ENCODE data around the gene CAPZB.

Gene CAPZB

GRCh38 chr1:19469004-19469403 lies 16.3 kb downstream of the CAPZB start:
- Histone ChIP-seq H3K27me3 (ENCODE audit: insufficient read depth, low read length) (no peaks in the 10 kb centered on the region), H3F3A (ENCODE audit: insufficient read depth, low read length) (no peaks in the 10 kb centered on the region), H3K9me2 (ENCODE audit: low read depth, low read length) (no peaks in the 10 kb centered on the region), H2AFZ (ENCODE audit: low read length) (no peak overlapping the region), H3K79me2 (ENCODE audit: insufficient read depth, low read length) (peaks cover 25% of the 10 kb centered on the region), H3K4me3 (ENCODE audit: low read depth, low read length, poor library complexity, severe bottlenecking) (peak overlapping the region; percentile 6), H3K9me3 (ENCODE audit: low read length) (no peaks in the 10 kb centered on the region), H3K9ac (ENCODE audit: low read length) (peak overlapping the region; percentile 7; the same call in 1 of the 2 replicates), H3K36me3 (ENCODE audit: insufficient read depth, low read length) (peaks cover 36% of the 10 kb centered on the region; the same call in 1 of the 2 replicates), H3K4me1 (ENCODE audit: insufficient read depth, low read length, severe bottlenecking) (peaks cover 42% of the 10 kb centered on the region), H3K27ac (ENCODE audit: low read depth, low read length, poor library complexity, severe bottlenecking) (peak overlapping the region; percentile 53), H3K4me2 (ENCODE audit: low read length) (peak overlapping the region; percentile 36; the same call in 1 of the 2 replicates), H4K20me1 (ENCODE audit: insufficient read depth, low read length) (no peaks in the 10 kb centered on the region)
- TF ChIP-seq EZH2 (IDR thresholded peaks at IDR 0.05; ENCODE audit: borderline replicate concordance, low read length) = no peak
- TF ChIP-seq CTCF (IDR thresholded peaks at IDR 0.05; ENCODE audit: low read length) = no peak

- H3K9me3 ChIP-seq (ENCODE audit: low read length) = no peaks in the 10 kb centered on the region
- H4K20me1 ChIP-seq (ENCODE audit: insufficient read depth, low read length) = no peaks in the 10 kb centered on the region
- H2AFZ ChIP-seq (ENCODE audit: low read length) = no peak overlapping the region
- H3F3A ChIP-seq (ENCODE audit: insufficient read depth, low read length) = no peaks in the 10 kb centered on the region
- peak overlapping the region; percentile 6 for H3K4me3 ChIP-seq (ENCODE audit: low read depth, low read length, poor library complexity, severe bottlenecking)
- H3K9ac ChIP-seq (ENCODE audit: low read length) = no peak overlapping the region; the same call in 1 of the 2 replicates
- peak overlapping the region; percentile 53 for H3K27ac ChIP-seq (ENCODE audit: low read depth, low read length, poor library complexity, severe bottlenecking)
- peaks cover 25% of the 10 kb centered on the region for H3K79me2 ChIP-seq (ENCODE audit: insufficient read depth, low read length)
- H3K9me2 ChIP-seq (ENCODE audit: low read depth, low read length) = no peaks in the 10 kb centered on the region
- H3K36me3 ChIP-seq (ENCODE audit: insufficient read depth, low read length) = peaks cover 32% of the 10 kb centered on the region; the same call in 1 of the 2 replicates
- H3K4me1 ChIP-seq (ENCODE audit: insufficient read depth, low read length, severe bottlenecking) = peaks cover 43% of the 10 kb centered on the region
- TF ChIP-seq EZH2 (IDR thresholded peaks at IDR 0.05; ENCODE audit: borderline replicate concordance, low read length) (no peak), CTCF (IDR thresholded peaks at IDR 0.05; ENCODE audit: low read length) (no peak)
- peak overlapping the region; percentile 36; the same call in 1 of the 2 replicates for H3K4me2 ChIP-seq (ENCODE audit: low read length)
- H3K27me3 ChIP-seq (ENCODE audit: insufficient read depth, low read length) = no peaks in the 10 kb centered on the region
These were observed 16.9 kb downstream of the CAPZB start for GRCh38 chr1:19468397-19468956.

DNA sequence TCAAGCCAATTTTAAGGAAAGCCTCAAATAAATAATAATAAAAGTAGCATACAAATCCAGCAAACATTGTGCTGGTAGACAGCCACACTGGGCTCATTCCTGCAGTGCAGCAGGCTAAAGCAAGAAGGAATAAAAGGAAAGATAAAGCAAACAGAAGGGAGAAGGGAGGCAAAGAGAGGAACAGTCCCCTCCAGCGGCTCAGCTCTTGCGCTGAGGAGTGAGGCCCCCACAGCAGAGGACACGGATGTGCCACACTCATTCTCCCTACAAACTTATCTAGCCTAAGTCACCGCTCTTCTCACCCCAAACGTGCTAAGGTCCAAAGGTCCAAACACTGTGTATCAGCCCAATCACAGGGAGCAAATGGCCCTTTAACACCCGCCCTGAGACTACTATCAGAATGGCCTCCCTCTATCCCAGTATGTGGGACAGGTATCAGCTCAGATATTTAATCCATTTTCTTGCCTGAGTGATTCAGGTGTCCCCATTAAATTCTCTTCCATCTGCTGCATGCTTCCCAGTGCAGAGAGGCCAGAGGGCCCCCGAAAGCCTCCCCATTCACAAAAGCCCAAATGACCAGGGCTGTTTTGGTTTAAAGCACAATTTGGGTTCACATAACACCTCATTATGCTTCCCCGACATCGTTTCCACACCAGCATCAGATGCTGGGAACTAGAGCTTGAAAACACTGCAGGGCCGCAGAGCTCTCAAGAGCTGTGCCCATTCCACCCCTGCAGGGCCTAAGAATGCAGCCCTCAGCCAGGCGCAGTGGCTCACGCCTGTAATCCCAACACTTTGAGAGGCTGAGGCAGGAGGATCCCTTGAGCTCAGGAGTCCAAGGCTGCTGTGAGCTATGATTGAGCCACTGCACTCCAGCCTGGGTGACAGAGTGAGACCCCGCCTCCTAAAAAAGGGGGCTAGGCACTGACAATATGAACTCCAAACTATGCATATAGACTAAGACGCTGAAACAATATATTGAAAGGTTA lies 17.8 kb downstream of the CAPZB start:
- Histone ChIP-seq H3K4me2 (ENCODE audit: low read length) (no peak overlapping the region), H3K27me3 (ENCODE audit: insufficient read depth, low read length) (no peaks in the 10 kb centered on the region), H4K20me1 (ENCODE audit: insufficient read depth, low read length) (0 out of 2 replicates have a peak, but pooled peaks cover 2% of the 10 kb centered on the region), H3K9me2 (ENCODE audit: low read depth, low read length) (no peaks in the 10 kb centered on the region), H2AFZ (ENCODE audit: low read length) (no peak overlapping the region), H3K4me3 (ENCODE audit: low read depth, low read length, poor library complexity, severe bottlenecking) (no peak overlapping the region), H3K4me1 (ENCODE audit: insufficient read depth, low read length, severe bottlenecking) (peaks cover 51% of the 10 kb centered on the region), H3K9ac (ENCODE audit: low read length) (no peak overlapping the region), H3K79me2 (ENCODE audit: insufficient read depth, low read length) (peaks cover 29% of the 10 kb centered on the region), H3K27ac (ENCODE audit: low read depth, low read length, poor library complexity, severe bottlenecking) (no peak overlapping the region), H3K36me3 (ENCODE audit: insufficient read depth, low read length) (peaks cover 26% of the 10 kb centered on the region; the same call in 1 of the 2 replicates), H3K9me3 (ENCODE audit: low read length) (no peaks in the 10 kb centered on the region), H3F3A (ENCODE audit: insufficient read depth, low read length) (no peaks in the 10 kb centered on the region)
- TF ChIP-seq EZH2 (IDR thresholded peaks at IDR 0.05; ENCODE audit: borderline replicate concordance, low read length) = no peak
- no peak for TF ChIP-seq CTCF (IDR thresholded peaks at IDR 0.05; ENCODE audit: low read length)

Measured in OCI-LY1 (cell line).